Measurements from ENCODE around the gene CST3.

The CST3 gene

GRCh38 chr20:23606652-23607049 is 31.1 kb downstream of the CST3 start:
- no peaks in the 10 kb centered on the region for H4K20me1 ChIP-seq
- H3K27ac ChIP-seq, result no peak overlapping the region
- no peak overlapping the region for H3K9ac ChIP-seq
- TF ChIP-seq Cebpa-rat (IDR thresholded peaks at IDR 0.05), result no peak
- H3K4me2 ChIP-seq, result peak overlapping the region; percentile 56
- H3K4me1 ChIP-seq, result peaks cover 43% of the 10 kb centered on the region
- no peaks in the 10 kb centered on the region for H3K9me3 ChIP-seq
- no peaks in the 10 kb centered on the region for H3K27me3 ChIP-seq
- no peak overlapping the region for H3K4me3 ChIP-seq
- H3K36me3 ChIP-seq, result no peaks in the 10 kb centered on the region

GRCh38 chr20:23605867-23606651 is 31.7 kb downstream of the CST3 start, which contains the start of gene CST9:
Gene CST9, minus strand, starts transcription at chr20:23605917. Its CDS starts 53 bp downstream, at chr20:23605864.
- Histone ChIP-seq H4K20me1 (no peaks in the 10 kb centered on the region), H3K9me3 (no peaks in the 10 kb centered on the region), H3K36me3 (no peaks in the 10 kb centered on the region), H3K9ac (no peak within 1 kb of the TSS; the same call in 1 of the 2 replicates), H3K27ac (no peak within 1 kb of the TSS), H3K4me3 (no peak within 1 kb of the TSS), H3K4me1 (peaks cover 43% of the 10 kb centered on the region), H3K4me2 (peak within 1 kb of the TSS; percentile 56), H3K27me3 (no peaks in the 10 kb centered on the region)
- TF ChIP-seq Cebpa-rat (IDR thresholded peaks at IDR 0.05), result no peak

- peak overlapping the region; percentile 57 for H3K4me2 ChIP-seq
- TF ChIP-seq Cebpa-rat (IDR thresholded peaks at IDR 0.05), result no peak
- no peaks in the 10 kb centered on the region for H3K9me3 ChIP-seq
- peaks cover 43% of the 10 kb centered on the region for H3K4me1 ChIP-seq
- H3K27me3 ChIP-seq, result no peaks in the 10 kb centered on the region
- H3K4me3 ChIP-seq, result no peak overlapping the region
- H4K20me1 ChIP-seq, result no peaks in the 10 kb centered on the region
- no peak overlapping the region for H3K27ac ChIP-seq
- no peak overlapping the region for H3K9ac ChIP-seq
- no peaks in the 10 kb centered on the region for H3K36me3 ChIP-seq
Measured at GRCh38 chr20:23604306-23604705, 33.4 kb downstream of the CST3 start.

- H3K9ac ChIP-seq, result no peak overlapping the region
- peaks cover 39% of the 10 kb centered on the region for H3K4me1 ChIP-seq
- H3K27ac ChIP-seq, result peak overlapping the region; percentile 50
- H3K4me3 ChIP-seq, result no peak overlapping the region
- H4K20me1 ChIP-seq, result no peaks in the 10 kb centered on the region
- H3K36me3 ChIP-seq, result no peaks in the 10 kb centered on the region
- no peak for TF ChIP-seq Cebpa-rat (IDR thresholded peaks at IDR 0.05)
- peak overlapping the region; percentile 57 for H3K4me2 ChIP-seq
- no peaks in the 10 kb centered on the region for H3K9me3 ChIP-seq
- no peaks in the 10 kb centered on the region for H3K27me3 ChIP-seq
Measured at GRCh38 chr20:23603321-23603720, 34.4 kb downstream of the CST3 start.

GRCh38 chr20:23602699-23603098 is 35.1 kb downstream of the CST3 start:
- Histone ChIP-seq H4K20me1 (no peaks in the 10 kb centered on the region), H3K9ac (no peak overlapping the region), H3K4me1 (peaks cover 37% of the 10 kb centered on the region), H3K27ac (peak overlapping the region; percentile 50), H3K27me3 (no peaks in the 10 kb centered on the region), H3K4me2 (peak overlapping the region; percentile 57), H3K36me3 (no peaks in the 10 kb centered on the region), H3K9me3 (no peaks in the 10 kb centered on the region), H3K4me3 (no peak overlapping the region)
- TF ChIP-seq Cebpa-rat (IDR thresholded peaks at IDR 0.05), result no peak

- Histone ChIP-seq H3K4me2 (peak overlapping the region; percentile 57; the same call in 1 of the 2 replicates), H3K27ac (no peak overlapping the region), H3K27me3 (no peaks in the 10 kb centered on the region), H3K4me3 (no peak overlapping the region), H3K9ac (no peak overlapping the region), H4K20me1 (no peaks in the 10 kb centered on the region), H3K36me3 (no peaks in the 10 kb centered on the region), H3K4me1 (peaks cover 33% of the 10 kb centered on the region), H3K9me3 (no peaks in the 10 kb centered on the region)
- no peak for TF ChIP-seq Cebpa-rat (IDR thresholded peaks at IDR 0.05)
Measured at GRCh38 chr20:23602241-23602640, 35.5 kb downstream of the CST3 start.

GRCh38 chr20:23601715-23602114 is 36.0 kb downstream of the CST3 start:
- no peak for TF ChIP-seq Cebpa-rat (IDR thresholded peaks at IDR 0.05)
- no peak overlapping the region for H3K4me2 ChIP-seq

GRCh38 chr20:23598481-23598880 is 39.3 kb downstream of the CST3 start:
- no peak for TF ChIP-seq Cebpa-rat (IDR thresholded peaks at IDR 0.05)

More at GRCh38 chr20:23601715-23602114, 36.0 kb downstream of the CST3 start:
- no peak overlapping the region for H3K27ac ChIP-seq
- peaks cover 28% of the 10 kb centered on the region for H3K4me1 ChIP-seq
- no peaks in the 10 kb centered on the region for H4K20me1 ChIP-seq
- H3K9ac ChIP-seq, result no peak overlapping the region
- H3K9me3 ChIP-seq, result no peaks in the 10 kb centered on the region
- no peaks in the 10 kb centered on the region for H3K27me3 ChIP-seq
- H3K4me3 ChIP-seq, result no peak overlapping the region
- no peaks in the 10 kb centered on the region for H3K36me3 ChIP-seq

GRCh38 chr20:23596579-23597250 is 41.0 kb downstream of the CST3 start:
- Histone ChIP-seq H4K20me1 (no peaks in the 10 kb centered on the region), H3K27ac (no peak overlapping the region), H3K4me1 (no peaks in the 10 kb centered on the region), H3K36me3 (no peaks in the 10 kb centered on the region), H3K4me3 (no peak overlapping the region), H3K27me3 (no peaks in the 10 kb centered on the region), H3K9me3 (no peaks in the 10 kb centered on the region), H3K4me2 (no peak overlapping the region), H3K9ac (no peak overlapping the region)
- TF ChIP-seq Cebpa-rat (IDR thresholded peaks at IDR 0.05), result no peak

More at GRCh38 chr20:23598481-23598880, 39.3 kb downstream of the CST3 start:
- no peak overlapping the region for H3K4me2 ChIP-seq
- no peaks in the 10 kb centered on the region for H3K36me3 ChIP-seq
- H3K27me3 ChIP-seq, result no peaks in the 10 kb centered on the region
- no peaks in the 10 kb centered on the region for H4K20me1 ChIP-seq
- H3K4me1 ChIP-seq, result peaks cover 14% of the 10 kb centered on the region
- no peak overlapping the region for H3K9ac ChIP-seq
- no peak overlapping the region for H3K4me3 ChIP-seq
- H3K27ac ChIP-seq, result no peak overlapping the region
- H3K9me3 ChIP-seq, result no peaks in the 10 kb centered on the region

GRCh38 chr20:23595941-23596340 is 41.8 kb downstream of the CST3 start:
- TF ChIP-seq Cebpa-rat (IDR thresholded peaks at IDR 0.05), result no peak
- no peak overlapping the region for H3K9ac ChIP-seq
- no peak overlapping the region for H3K4me2 ChIP-seq
- no peak overlapping the region for H3K27ac ChIP-seq
- H3K36me3 ChIP-seq, result no peaks in the 10 kb centered on the region
- H3K9me3 ChIP-seq, result no peaks in the 10 kb centered on the region
- no peaks in the 10 kb centered on the region for H3K27me3 ChIP-seq
- no peak overlapping the region for H3K4me3 ChIP-seq
- H4K20me1 ChIP-seq, result no peaks in the 10 kb centered on the region
- no peaks in the 10 kb centered on the region for H3K4me1 ChIP-seq

Measured in BLaER1 (cell line).